Breast epithelium (tissue), 3 donors: ENCODE measurements around the gene RREB1.

Experiments used
- CTCF ChIP-seq, 3 donors: fragments of 450-650 bp; IDR thresholded peaks; one replicate each; pipeline ENCODE4 v1.5.1; 2016 to 2017; ENCODE audit warnings: antibody characterized with exemption in 3 of 3, mild to moderate bottlenecking in 3 of 3, moderate library complexity in 3 of 3
- POLR2A ChIP-seq: fragments of 450-650 bp; IDR thresholded peaks from one replicate; pipeline ENCODE4 v1.6.1; 2016; ENCODE audit warnings: antibody characterized with exemption, mild to moderate bottlenecking, moderate library complexity

GRCh38 chr6:7164536-7165001 is 56.8 kb downstream of the RREB1 start:
- TF ChIP-seq CTCF (IDR thresholded peaks at IDR 0.05) (no peak), POLR2A (no peak)
